H4 (cell line): Measurements from ENCODE around the gene ARL8B. TPM values are rescaled to one million over a fixed set of nuclear protein-coding genes. Genes with fewer than 3 reads are reported as not detected.
A peak's percentile ranks its signal among the peaks of the same experiment; 100 is the strongest.

Experiments
- DNase-seq: peaks from one replicate; pipeline ENCODE4 v3.0.0-alpha.2; 2015; ENCODE audit warnings: low spot score
- total RNA-seq: library from RNA; depleted of rRNA; stranded (reverse); fragments of >200 nt; shearing (Covaris generic); gene quantifications from 2 replicates; pipeline ENCODE4 v1.2.3, GENCODE V29; 2014

Gene ARL8B
- total RNA-seq, 1 experiment from 2014 or later: 49.3 TPM

DNA sequence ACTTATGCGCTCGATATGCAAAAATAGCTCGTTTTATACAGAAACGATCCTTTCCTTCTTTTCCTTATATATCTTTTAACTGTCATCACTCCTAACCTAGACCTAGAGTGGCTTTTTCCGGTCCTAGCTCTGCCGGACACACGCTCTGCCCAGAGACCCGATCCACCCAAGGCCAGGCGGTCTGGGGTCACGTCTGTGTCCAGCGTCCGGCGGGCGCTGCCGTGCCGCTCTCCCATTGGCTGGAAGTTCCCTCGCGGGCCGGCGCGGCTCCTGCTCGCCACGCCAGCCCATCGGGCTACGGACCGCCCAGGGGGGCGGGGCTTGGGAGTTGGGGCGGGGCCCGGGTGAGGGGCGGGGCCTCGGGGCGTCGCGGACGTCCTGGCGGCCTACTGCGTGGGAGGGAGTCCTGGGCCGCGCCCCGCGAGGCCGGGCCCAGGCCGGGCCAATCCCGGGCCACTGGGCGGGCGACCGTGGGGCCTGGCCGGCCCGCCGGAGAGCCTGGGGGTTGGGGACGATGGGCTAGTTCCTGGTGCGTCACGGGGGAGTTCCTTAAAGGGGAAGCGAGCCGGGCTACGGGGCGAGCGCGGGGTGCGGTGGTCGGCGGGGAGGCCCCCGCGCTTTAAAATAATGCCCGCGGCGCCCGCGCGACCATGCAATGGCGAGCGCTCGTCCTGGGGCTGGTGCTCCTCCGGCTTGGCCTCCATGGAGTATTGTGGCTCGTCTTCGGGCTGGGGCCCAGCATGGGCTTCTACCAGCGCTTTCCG is 65.2 kb downstream of the ARL8B start, which contains the start of gene EDEM1:
Gene EDEM1, plus strand, starts transcription at position 552 of the 764 bp plus-strand sequence. Its CDS starts 99 bp downstream, at position 651.
- peak; percentile 82 for DNase-seq

DNA sequence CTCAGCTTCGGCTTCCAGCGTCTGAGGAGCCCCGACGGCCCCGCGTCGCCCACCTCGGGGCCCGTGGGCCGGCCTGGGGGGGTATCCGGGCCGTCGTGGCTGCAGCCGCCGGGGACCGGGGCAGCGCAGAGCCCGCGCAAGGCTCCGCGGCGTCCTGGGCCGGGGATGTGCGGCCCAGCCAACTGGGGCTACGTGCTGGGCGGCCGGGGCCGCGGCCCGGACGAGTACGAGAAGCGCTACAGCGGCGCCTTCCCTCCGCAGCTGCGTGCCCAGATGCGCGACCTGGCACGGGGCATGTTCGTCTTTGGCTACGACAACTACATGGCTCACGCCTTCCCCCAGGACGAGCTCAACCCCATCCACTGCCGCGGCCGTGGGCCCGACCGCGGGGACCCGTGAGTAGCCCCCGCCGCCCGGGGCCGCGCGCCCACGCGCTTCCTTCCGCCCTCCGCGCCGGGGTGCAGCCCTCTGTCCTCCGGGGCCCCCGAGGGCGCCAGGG is 65.9 kb downstream of the ARL8B start:
- DNase-seq: no peak

DNA sequence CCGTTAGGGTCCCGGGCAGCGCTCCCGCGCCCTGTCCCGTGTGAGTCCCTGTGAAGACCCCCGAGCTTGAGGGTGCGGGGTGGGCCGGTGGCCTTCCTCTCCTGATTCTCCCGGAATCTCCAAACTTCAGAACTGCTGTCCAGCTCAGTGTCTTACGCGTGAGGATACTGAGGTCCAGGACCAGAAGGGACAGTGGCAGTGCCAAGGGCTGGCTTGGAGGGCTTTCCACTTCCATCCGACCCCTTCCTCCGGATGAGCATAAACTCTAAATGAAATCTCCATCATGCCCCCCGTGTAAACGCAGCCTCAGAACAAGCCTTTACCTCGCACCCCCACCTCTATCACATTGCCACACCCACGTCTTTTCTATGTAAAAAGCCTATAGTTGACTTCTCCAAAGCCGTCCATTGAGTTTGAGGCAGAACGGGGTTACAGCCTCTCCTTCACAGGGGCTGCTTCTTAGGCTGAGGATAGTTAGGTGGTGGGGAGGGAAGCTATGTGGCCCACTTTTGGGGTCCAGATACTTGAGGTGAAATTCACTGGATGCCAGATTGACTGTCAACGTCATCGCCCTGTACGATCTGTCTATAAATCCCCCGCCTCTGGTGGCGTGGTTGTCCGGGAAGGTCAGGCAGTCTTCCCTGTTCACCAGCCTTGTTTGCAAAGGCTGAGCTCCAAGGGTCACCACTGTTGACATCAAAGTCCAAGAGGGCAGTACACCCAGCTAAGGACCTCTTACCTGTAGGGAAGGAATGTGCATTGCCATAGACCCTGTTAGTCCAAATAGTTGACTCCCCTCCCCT is 66.5 kb downstream of the ARL8B start:
- no peak for DNase-seq

DNA sequence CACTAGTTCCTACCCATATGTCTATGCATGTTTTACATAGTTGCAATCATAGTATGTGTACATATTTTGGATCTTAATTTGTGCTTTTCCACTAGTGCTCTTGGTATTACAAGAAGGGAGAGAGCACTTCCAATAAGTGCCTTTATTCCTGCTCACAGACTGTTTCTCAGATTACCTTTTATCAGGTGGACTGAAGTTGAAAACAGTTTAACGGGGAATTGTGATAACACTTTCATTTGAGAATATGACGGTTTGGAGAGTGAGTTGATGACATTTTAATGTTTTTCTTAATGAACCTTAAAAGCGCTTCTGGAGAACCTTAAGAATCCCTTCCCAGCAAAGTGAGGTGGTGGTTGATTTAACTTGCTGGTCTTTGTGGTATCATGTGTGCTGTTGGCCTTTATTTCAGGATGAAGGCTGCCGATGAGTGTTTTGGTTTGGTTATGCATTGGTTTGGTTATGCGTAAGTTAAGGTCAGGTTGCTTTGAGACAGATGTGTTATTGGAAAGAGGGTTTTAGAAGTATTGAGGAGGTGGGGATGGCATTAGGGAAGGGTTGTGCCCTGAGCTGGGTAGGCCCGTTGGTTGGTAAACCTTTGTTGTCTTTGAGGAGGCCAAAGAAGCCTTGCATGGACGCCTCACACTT is 68.2 kb downstream of the ARL8B start:
- DNase-seq: no peak

DNA sequence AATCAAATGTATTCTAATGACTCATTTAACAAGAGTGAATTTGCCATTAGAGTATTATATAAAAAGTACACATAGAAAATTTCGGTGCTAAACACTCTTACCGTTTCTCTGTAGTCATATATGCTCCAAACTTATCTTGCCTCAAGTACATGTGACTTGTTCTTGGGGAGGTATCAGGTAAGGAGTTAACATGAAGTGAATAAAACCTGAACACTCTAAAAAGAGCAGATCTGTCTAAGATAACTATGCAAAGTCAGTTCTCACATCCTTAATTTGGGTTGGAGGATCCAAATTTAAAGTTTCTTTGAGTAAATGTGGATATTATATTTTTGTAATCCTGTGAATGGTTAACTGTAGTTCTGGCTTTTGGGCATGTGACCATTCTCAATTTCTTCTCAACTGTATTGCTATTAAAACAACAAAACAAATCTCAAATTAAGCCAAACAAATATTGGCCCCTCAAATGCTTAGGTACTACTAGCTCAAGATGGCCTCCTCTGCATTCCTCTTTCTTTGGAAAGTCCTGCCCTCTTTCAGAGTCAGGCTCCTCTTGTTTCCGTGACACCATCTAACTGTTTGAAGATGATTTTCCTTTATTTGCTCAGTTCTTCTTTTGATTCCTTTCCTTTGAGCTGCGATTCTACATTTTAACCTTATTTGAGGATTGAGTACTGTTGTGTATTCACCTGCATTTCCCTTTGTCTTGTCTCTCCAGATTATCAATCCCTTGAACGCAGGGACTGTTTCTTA is 69.6 kb downstream of the ARL8B start:
- DNase-seq: no peak

DNA sequence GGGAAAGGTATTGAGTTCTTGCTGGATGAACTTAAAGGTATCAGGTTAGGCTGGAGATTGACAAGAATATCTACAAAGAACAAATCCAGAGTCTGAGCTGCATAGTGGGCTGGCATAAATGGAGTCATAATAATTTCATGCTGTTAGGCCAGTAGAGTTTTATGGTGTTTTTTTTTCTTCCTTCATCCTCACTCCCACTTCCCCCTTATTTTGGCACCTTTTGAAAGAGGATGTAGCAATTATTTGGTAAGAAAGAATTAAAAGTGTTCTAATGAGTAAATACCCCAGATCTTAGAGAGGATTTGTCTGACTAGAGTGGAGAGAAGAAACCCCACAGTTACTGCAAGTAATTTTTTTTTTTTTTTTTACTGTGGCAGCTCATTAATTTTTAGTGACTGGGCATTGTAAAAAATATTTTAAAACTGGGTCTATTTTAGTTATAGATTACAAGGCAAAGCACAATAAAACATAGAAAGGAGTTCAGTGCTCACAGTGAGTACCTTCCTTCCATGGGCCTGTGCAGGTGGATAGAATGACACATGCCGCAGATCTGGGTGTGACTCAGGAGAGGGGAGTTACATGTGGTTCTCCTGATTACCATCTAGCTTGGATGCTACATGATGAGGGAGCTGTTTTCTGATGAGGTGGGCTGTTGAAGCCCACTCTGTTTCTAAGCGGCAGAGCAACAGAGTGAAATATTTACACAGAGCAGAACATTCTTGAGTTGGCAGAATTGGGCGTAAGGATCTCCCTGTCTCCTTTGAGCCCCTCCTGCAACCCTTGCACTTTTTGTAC is 70.7 kb downstream of the ARL8B start:
- DNase-seq: no peak

DNA sequence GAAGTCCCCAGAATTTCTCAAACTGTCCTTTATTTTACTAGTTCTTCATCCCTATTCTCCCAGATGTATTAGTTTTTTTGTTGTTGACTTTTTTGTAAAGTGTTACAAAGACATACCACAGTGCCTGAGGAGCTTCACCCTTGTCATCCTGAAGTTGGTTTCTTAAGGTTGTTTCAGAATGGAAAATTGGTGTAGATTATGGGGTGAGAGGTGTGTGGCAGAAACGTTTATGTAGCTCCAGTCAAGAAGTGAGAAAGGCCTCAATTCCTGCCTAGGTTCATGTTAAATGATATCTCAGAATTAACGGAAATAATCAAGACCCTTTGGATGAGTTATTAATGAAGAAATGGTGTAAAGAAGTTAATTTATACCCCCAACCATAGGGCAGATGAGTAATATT is 72.2 kb downstream of the ARL8B start:
- DNase-seq: no peak

DNA sequence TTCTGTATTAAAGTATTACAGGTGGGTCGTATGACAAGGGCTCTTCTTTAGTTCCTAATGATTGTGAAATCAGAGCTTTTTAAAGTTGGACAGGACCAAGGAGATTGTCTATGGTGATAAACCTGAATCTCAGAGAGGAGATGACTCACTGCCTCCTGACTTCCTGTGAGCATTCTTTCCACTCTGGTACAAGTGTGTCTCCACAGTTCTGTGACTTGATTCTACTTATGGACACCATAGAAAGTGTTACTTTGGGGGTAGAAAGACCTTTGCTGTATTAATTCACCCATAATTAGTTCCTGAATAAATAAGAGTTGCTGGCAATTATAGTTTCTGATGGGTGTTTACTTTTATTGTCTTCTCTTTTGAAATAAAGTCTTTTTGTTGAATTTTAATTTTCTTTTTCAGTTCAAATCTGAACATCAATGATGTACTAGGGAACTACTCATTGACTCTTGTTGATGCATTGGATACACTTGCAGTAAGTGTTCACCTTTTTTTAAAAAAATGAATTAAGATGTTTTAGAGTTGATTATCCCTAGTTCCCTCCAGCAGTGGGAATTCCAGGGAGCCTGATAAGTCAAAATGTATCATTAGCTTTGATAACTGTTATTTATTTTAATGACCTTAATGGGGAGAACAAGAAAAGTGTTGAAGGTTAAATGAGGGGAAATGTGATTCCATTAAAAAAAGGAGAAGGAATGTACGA is 72.9 kb downstream of the ARL8B start:
- peak; percentile 60 for DNase-seq

DNA sequence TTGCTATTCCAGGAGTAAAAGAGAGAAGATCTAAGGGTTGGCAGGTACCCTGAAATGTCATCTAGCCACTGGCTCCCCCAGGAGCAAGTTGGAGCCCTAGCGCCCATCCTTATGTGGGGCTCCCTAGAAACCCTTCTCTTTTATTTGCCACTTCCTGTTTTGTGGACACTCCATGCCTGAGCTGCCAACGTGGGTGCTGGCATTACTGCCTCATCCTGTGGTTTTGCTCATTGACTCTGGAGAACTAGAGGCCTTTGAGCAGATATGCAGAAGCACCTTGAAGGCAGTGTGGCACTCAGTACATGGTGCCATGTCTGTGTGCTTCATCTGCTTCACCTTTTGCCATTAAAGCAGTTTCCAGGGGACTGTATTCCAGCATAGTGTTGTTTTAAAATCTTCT is 73.5 kb downstream of the ARL8B start:
- peak; percentile 56 for DNase-seq

DNA sequence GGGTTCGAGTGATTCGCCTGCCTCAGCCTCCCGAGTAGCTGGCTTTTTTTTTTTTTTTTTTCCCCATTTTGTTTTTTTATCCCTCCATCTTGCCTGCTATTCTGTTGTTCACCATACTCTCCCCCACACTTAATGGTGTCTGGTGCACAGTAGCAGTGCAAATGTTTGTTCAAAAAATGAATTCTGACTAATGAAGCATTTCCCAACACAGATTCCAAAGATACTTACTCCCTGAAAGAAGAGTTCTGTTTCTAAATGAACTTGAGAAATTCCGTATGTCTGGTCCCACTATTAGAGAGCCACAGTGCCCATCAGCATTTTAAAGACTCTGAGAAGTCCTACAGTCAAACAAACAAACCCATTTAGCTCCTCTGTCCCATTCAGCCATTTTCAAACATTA is 74.9 kb downstream of the ARL8B start:
- no peak for DNase-seq

DNA sequence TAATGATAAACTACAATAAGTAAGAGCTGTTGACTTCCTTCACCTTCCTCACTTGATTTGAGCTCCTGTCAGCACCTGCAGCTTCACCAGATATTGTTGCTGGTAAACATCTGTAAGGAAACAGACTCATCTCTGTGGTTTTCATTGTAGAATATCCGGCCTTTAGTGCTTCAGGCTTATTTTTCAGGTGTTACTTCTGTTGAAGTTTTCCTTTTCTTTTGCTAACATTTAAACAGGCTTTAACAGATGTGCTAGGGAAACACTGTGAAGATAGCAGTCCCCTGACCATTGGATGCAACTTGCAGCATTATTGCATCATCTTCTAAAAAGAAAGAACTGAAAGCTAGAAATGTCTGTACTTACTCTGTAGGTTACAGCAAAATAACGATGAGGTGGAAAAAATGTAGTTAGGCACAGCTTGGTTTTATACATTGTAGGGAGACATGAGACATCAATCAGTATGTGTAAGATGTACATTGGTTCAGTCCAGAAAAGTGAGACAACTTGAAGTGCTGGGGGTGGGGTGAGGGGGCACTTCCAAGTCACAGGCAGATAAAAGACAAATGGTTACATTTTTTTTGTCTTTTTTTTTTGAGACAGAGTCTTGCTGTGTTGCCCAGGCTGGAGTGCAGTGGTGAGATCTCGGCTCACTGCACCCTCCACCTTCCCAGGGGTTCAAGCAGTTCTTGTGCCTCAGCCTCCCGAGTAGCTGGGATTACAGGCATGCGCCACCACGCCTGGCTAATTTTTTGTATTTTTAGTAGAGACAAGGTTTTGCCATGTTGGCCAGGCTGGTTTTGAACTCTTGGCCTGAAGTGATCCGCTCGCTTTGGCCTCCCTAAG is 75.6 kb downstream of the ARL8B start:
- DNase-seq: peak; percentile 31

DNA sequence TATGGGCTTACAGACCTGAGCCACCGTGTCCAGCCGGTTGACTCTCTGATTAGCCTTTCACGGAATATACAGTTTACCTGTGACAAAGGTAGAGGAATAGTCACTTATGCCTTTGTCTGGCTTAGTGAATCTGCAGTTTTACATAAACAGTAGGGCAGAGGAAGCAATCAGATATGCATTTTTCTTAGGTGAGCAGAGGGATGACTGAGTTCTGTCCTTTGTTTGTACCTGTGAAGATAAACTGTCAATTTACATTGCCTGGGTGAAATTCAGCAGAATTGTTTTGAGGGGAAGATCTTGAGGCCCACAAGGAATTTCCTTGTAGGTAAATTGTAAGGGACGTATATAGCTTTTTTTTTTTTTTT is 76.2 kb downstream of the ARL8B start:
- DNase-seq: no peak

DNA sequence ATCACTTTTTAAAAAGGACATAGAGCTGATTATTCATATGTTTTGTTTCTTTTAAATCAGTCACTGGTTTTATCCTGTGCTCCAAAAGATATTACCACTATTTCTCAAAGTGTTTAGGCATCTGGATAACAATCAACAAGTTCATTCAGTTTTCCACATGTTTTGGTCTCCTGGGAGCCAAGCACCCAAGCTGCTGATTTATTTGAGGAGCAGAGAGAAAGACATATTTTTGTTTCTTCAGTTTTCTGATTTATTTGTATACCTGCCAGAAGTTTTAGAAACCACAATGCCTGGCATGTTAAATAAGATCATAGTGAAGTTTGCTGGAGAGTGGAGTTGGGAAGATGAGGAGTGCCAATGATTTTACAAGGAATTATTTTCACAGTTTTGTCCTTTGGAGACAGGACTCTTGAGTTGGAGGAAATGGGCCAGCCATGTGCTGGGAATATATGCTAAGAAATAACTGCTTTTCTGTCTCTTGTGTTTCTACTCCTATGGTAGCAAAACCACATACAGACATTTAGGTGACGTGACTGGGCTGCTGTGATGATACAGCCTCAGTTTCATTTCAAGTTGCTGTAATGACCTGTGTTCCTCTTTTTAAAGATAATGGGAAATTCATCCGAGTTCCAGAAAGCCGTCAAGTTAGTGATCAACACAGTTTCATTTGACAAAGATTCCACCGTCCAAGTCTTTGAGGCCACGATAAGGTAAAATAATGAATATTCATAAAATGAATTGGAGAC is 77.1 kb downstream of the ARL8B start:
- DNase-seq: no peak

DNA sequence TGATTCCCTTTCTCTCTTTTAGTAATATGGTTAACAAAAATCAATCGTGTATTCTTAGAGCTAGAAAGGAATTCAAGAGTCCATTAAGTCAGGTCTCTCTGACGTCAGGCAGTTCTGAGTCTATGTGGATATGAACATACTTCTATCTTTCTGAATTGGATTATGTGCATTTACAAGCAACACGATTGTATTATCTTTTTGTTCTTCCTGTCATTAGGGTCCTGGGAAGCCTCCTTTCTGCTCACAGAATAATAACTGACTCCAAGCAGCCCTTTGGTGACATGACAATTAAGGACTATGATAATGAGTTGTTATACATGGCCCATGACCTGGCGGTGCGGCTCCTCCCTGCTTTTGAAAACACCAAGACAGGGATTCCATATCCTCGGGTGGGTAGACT is 79.4 kb downstream of the ARL8B start:
- no peak for DNase-seq

DNA sequence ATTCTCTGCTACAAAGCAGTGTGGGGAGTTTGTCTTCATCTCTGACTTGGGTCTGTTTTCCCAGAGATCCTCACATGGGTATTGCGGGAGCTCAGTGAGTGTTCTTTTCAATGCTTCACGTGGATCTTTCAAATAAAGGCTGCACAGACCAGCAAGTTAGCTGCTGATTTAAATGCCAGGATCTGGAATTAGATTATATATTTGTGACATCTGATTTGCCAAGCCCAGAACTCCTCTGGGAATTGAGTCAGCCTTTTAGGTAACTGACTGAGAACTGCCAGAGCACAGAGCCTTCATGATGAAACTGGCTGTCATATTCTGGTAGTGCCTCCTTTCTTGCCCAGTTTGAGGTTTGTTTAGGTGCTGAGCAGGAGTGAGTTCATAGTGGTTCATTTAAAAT is 80.1 kb downstream of the ARL8B start:
- no peak for DNase-seq

DNA sequence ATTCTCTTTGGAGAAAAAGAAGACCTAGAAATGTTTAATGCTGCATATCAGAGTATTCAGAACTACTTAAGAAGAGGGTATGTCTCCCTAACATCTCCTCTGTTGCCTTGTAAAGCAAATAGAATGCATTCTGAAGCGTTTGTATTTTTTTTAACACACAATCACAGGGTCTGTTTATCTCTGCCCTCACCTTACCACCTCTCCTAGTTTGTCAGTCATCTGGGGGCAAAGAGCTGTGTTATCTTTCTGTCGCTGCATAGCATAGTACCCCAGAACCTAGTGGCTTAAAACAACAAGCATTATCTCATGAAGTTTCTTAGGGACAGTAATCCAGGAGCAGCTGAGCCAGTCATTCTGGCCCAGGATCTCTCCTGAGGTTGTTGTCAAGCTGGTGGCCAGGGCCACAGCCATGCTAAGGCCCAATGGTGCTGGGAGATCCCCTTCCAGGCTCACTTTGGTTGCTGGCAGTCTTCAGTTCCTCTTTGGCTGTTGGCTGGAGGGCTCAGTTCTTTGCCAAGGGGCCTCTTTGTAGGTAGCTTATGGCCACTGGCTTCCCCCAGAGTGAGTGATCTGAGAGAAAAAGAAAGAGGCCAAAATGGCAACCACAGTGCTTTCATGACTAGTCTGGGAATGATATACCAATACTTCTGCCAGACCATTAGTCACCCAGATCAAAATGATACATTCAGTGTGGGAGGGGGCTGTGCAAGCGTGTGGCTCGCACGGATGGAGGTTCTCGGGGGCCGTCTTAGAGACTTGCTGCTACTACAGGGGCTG is 83.3 kb downstream of the ARL8B start:
- no peak for DNase-seq

DNA sequence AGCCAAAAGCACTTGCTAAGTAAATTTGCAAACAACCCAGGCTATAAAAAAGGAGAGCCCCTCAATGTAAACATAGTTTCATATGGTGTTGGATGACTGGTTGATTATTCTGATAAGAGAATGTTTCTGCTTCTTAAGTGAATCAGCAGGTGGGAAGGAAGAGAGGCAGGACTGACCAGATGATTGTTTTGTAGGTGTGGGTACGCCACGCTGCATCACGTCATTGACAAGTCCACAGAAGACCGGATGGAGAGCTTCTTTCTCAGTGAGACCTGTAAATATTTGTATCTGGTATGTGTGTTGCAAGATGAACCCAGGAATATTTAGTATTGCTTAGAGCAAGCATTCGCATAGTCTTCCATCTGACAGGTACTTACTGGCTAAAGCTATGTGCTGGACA is 88.8 kb downstream of the ARL8B start:
- no peak for DNase-seq
